HG02970 (cell line): ENCODE data around the gene SNED1.
"Not testable (repeated sequence)": the region's sequence is repeated elsewhere in the genome, so short reads cannot be mapped to it uniquely, and the experiment has no call there.

Experiments used
- ATAC-seq: cut with Tn5 transposase; IDR thresholded peaks from one replicate; pipeline ENCODE4 v1.9.1; 2021; ENCODE audit warnings: mild to moderate bottlenecking, moderate library complexity, moderate number of reproducible peaks; ENCODE audit not compliant: unreplicated experiment, low FRiP score

Gene SNED1

GRCh38 chr2:240970816-240971215 is 27.6 kb upstream of the SNED1 start:
- no peak for ATAC-seq

GRCh38 chr2:240972201-240972600 is 26.2 kb upstream of the SNED1 start:
- no peak for ATAC-seq

- ATAC-seq, result no peak
Observed at GRCh38 chr2:240972636-240973521, 25.5 kb upstream of the SNED1 start.

- ATAC-seq, result no peak
Observed at GRCh38 chr2:240974771-240975572, 23.4 kb upstream of the SNED1 start.

- not testable (repeated sequence) for ATAC-seq
Observed at GRCh38 chr2:240975903-240976302, 22.5 kb upstream of the SNED1 start.

- no peak for ATAC-seq
Observed at GRCh38 chr2:240981280-240981679, 17.1 kb upstream of the SNED1 start.

GRCh38 chr2:240981871-240982800 is 16.3 kb upstream of the SNED1 start:
- ATAC-seq, result no peak

- no peak for ATAC-seq
Observed at GRCh38 chr2:240982821-240983281, 15.6 kb upstream of the SNED1 start.

GRCh38 chr2:240983361-240983995 is 14.9 kb upstream of the SNED1 start:
- ATAC-seq, result no peak

- ATAC-seq, result no peak
Observed at GRCh38 chr2:240983996-240984498, 14.4 kb upstream of the SNED1 start.

GRCh38 chr2:240985881-240986786 is 12.3 kb upstream of the SNED1 start:
- no peak for ATAC-seq

GRCh38 chr2:240986787-240987411 is 11.5 kb upstream of the SNED1 start:
- ATAC-seq, result no peak

- ATAC-seq, result no peak
Observed at GRCh38 chr2:240987588-240987987, 10.8 kb upstream of the SNED1 start.

GRCh38 chr2:240988146-240988545 is 10.3 kb upstream of the SNED1 start:
- no peak for ATAC-seq

GRCh38 chr2:240988571-240989271 is 9.7 kb upstream of the SNED1 start:
- no peak for ATAC-seq

- ATAC-seq, result no peak
Observed at GRCh38 chr2:240989451-240990265, 8.8 kb upstream of the SNED1 start.

GRCh38 chr2:240990266-240990529 is 8.2 kb upstream of the SNED1 start:
- ATAC-seq, result no peak
